Hematopoietic multipotent progenitor cell treated with erythropoietin and hydrocortisone succinate and interleukin-3 and kit ligand, for 6 days (in vitro differentiated cells): ENCODE data around the gene CALHM1.
"Not testable (repeated sequence)": the region's sequence is repeated elsewhere in the genome, so short reads cannot be mapped to it uniquely, and the experiment has no call there.

Experiments
- DNase-seq: peaks from one replicate; pipeline ENCODE4 v3.0.0-alpha.2; 2015

CALHM1 gene

DNA sequence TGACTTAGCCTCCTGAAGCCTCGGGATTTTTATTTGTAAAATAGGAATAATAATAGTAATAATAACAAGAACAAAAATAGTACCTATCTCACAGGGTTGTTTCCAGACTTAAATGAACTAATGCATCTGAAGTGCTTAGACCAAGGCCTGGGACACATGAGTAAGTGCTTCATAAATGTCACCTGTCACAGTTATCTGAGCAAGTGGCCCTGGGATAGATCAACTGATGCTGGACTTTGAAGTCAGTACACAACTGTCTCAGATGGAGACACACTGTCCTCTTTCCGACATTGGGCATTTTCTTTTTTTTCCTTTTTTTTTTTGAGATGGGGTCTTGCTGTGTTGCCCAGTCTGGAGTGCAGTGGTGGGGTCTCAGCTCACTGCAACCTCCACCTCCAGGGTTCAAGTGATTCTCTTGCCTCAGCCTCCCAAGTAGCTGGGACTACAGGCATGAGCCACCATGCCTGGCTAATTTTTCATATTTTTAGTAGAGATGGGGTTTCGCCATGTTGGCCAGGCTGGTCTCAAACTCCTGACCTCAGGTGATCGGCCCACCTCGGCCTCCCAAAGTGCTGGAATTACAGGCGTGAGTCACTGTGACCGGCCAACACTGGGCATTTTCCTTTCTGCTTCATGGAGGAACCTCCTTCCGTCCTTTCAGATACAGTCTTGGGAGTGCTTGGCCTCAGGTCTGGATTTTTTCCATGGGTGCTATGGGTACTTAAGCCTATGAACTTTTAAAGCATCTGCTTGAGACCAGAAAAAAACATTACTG is 28.1 kb upstream of the CALHM1 start:
- not testable (repeated sequence) for DNase-seq

DNA sequence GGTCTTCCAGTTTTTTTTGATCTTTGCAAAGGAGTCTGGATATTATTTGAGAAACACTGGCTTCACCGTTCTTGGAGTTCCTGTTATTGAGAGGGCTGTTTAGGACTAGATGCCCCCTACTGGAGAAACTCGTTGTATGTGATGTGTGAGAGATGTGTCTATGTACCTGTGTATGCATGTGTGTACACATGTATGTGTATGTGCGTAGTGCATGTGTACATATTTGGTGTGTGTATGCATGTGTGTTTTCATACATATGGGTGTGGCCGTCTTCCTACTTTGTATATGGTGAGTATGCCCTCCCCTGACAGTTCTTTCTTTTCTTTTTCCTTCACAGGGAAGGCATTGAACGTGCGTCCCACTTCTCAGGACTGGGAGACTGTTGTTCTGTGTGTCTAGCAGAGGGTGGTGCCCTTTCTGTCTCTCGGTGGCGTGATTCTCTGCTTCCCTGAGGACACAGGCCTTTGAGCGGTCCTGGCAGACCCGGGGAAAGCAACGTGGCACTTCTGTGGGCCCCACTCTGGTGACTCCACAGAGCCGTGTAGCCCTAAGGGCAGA is 23.4 kb upstream of the CALHM1 start:
- peak; percentile 89 for DNase-seq

DNA sequence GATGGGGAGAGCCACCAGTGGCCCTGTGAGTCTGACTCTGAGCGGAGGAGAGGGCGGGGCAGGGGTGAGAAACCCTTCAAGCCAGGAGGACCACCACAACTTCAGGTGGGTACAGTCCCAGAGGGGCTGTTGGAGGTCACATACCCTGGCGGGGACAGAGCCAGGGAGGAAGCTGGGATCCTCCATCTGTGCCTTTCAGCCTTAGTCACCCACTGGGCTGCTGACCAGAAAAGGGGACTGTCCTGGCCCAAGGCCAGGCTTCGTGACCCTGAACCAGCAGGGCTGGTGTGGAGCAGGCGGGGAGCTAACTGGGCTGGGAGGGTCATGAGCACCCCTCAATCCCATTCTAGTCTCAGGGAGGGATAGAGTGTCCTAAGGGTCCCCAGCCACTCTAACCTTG is 21.8 kb upstream of the CALHM1 start:
- DNase-seq: no peak

DNA sequence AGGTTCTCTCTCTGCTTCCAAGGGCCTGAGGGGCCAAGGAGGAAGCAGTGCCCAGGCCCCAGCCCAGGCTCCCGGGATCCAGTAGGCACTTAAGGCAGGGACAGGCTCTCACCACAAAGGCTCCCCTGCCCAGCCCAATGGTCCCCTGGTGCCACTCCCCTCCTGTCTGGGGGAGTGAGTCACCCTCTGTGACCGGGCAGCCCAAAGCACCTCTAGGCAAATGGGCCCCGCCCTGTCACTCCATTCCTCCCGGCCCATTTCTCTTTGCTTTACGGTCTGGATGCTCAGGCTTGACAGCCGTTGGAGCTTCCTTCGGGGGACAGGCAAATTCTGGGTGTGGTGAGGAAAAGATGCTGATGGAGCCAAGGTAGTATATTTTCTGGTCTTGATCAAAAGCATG is 20.4 kb upstream of the CALHM1 start, which contains the start of gene CALHM3:
TSS of gene CALHM3 (minus strand) at position 106 of the 400 bp plus-strand sequence. CDS start 208 bp downstream, outside the sequence.
- no peak for DNase-seq

DNA sequence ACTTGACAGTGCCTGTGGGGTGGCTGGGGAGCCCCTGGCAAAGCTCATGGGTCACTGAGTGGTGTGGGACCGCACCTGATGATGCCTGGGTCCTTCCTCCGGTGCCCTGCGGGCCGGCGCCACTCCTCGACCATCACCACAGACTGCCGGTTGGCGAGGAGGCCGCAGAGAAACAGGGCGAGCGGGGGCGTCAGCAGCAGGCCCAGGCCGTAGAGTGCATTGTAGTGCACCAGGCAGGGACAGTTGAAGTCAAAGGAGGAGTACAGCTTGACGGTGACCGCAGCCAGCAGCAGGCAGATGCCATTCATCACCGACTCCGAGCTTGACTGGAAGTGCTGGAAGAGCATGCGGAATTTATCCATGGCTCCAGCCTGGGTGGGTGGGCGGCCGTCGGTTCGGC is 20.0 kb upstream of the CALHM1 start:
- no peak for DNase-seq

DNA sequence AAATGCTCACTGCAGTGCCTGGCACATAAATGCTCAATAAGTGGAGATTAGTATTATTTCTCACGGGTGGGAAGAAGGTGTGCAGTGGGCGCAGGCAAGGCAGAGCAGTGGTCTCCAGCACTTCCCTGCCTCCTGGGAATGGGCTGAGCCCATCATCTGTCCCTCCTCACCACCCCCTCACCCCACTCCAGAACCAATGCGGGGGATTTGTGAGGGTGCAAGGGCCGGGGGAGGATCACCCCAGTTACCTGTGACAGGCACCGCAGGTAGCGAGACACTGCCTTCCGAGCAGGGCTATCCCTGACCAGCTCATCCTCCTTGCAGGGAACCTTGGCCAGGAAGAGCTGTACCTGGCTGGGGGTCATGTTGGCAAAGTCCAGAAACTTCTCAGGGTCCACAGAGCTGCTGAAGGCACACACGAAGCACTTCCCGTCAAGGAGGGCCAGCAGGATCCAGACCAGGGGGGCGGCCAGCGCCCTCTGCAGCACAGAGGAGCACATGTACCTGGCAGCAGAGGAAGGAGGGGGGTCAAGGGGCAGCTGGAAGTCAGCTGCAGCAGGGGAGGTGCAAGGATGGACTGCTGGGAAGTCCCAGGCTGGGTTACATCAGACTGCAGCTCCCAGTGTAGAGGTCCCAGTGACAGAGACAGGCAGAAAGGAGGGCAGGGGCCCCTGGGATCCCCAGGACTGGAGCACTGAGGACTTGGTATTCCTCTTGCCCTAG is 17.5 kb upstream of the CALHM1 start:
- DNase-seq: peak; percentile 33

DNA sequence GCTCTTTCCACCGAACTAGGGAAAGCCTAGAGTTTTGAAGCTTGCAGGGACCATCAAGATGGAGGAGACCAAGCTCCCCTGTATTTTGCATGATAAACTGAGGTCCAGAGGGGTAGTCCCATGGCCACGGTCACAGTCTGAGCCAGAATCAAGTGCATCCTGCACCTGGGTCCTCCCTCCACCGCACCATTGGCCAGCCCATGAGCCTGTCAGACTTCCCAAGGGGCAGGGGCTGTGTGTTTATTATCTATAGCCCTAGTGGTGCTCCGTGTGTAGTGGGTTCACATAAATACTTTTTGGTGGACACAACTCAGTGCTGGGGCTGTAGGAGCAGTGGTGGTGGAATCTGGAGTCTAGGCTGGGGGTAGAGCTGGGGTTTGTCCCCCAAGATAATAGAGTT is 16.7 kb upstream of the CALHM1 start:
- DNase-seq: no peak

DNA sequence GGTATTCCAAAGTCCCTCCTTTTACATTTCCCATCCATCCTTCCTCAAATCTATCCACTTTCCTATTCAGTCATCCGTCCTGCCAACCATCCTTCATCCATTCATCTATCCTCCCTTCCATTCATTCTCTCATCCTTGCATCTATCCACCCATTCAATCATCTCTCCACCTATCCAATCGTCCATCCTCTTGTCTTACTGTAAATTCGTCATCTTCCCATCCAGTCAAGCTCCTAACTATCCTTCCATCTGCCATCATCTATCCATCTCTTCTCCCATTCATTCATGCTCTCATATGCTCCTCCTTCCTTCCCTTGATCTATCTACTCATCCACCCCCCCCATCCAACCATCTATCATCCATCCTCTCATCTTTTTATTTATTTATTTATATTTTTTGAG is 15.4 kb upstream of the CALHM1 start:
- DNase-seq: no peak

DNA sequence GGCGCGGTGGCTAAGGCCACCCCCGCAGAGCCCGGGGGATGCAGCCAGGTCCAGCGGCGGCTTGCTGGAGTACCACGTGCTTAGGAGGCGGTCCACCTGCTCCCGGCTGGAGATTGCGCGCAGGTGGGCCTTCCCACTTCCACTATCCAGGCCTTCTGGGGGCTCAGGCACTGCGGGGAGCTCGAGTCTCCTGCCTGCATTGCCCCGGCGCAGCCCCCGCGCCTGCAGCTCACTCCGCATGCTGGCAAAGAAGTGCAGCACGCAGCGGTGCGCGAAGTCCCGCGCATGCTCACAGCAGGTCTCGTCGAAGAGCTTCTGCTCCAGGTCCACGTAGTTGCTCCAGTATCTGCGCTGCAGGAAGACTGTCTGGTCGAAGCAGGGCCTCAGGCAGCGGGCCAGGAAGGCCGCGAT is 14.6 kb upstream of the CALHM1 start:
- no peak for DNase-seq

DNA sequence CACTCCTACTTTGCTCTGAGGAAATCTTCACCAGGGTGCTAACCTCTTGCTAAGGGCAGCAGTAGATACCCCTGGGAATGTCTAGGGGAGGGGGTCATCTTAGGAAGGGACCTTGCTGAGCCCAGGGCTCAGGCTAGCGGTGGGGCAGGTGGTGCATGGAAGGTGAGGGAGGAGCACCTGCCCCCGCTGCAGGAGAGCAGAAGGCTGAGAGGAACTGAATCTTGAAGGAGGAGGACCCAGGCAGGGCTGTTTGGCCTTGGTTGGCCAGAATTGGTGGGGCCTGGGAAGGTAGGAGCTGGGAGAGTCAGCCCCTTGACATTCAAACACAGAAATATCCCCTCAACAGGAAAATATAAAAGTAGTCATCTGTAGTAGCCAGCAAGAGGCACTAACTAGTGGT is 13.3 kb upstream of the CALHM1 start:
- DNase-seq: no peak

DNA sequence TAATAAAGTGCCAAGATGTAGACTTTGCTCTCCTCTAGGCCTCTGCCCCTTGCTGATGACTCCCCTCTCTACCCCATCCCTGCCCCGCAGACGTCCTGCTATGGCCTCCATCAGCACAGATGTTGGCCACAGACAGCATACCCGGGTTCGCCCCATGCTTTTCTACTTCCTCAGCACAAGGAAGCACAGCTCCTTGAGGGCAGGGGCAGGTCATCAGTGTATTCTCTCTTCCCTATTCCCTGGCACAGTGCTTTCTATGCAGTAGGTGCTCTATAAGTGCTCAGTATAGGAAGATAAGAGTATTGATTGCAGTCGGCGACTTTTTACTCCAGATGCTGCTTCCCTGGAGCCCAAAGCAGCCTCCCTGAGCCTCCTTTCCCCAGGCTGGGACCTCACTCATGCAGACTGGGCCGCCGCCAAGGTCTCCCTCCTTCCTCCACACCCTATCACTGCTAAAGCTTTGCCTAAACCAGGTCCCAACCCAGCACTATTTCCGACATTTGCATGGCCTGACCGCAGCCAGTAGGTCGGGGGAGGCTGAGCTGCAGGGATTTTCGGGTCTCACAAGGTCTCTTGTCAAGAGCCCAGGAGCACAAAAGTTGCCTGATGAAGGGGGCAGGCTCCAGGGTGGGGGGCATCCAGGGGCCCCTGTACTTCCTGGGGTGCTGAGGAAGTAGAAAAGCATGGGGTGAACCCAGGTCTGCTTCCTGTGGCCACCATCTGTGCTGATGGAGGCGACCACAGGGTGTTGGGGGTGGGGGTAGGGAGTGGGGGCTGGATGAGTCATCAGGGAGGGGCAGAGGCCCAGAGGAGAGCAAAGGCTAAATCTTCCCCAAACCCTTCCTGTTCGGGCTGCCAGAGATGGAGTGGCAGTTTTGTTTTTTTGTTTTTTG is 12.3 kb upstream of the CALHM1 start:
- DNase-seq: peak; percentile 82

DNA sequence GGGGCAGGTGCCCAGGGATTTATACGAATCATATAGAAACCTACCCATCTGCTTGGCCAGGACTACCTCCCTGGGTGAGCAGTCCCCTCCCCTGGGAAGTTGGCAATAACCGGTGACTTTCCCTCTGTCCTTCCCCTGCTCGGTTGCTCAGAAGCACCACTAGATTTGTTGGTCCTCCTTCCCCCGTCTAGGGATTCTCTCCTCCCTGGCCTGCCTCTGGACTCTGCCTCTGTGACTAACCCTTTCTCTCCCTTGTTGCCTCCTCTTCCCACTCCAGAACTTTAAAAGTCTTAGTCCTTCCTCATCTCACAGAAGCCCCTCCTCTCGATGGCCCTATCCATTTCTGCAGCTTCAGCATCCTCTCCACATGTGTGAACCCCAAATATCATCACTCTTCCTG is 10.5 kb upstream of the CALHM1 start:
- no peak for DNase-seq

DNA sequence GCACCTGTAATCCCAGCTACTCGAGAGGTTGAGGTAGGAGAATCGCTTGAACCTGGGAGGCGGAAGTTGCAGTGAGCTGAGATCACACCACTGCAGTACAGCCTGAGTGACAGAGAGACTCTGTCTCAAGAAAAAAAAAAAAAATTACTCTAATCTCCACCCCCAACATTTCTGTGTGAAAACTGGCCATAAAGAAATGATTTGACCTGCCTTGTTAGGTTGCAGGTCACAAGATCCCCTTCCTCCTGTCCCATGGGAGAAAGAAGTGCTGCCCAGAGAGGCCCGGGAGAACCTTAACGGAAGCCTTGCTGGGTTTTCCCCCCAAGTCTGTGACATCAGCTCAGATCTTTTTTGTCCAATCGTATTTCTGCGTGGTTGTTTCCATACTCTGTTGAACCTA is 8.7 kb upstream of the CALHM1 start:
- DNase-seq: no peak

DNA sequence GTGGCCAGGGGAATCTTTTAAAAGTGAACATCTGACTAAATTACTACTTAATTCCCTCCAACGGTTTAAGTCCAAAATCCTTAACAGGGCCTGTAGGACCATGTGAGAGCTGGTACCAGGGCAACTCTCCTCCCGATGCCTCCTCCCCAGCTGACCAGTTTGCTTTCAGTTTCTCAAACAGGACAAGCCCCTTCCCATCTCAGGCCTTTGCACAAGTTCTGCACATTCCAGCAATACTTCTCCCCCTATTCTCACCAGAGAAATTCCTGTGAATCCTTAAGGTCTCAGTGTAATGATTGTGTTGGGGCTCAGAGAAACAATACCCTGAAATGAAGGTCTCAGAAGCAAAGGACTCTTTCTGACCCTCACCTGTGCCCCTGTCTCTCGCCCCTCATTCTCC is 8.0 kb upstream of the CALHM1 start:
- DNase-seq: no peak

DNA sequence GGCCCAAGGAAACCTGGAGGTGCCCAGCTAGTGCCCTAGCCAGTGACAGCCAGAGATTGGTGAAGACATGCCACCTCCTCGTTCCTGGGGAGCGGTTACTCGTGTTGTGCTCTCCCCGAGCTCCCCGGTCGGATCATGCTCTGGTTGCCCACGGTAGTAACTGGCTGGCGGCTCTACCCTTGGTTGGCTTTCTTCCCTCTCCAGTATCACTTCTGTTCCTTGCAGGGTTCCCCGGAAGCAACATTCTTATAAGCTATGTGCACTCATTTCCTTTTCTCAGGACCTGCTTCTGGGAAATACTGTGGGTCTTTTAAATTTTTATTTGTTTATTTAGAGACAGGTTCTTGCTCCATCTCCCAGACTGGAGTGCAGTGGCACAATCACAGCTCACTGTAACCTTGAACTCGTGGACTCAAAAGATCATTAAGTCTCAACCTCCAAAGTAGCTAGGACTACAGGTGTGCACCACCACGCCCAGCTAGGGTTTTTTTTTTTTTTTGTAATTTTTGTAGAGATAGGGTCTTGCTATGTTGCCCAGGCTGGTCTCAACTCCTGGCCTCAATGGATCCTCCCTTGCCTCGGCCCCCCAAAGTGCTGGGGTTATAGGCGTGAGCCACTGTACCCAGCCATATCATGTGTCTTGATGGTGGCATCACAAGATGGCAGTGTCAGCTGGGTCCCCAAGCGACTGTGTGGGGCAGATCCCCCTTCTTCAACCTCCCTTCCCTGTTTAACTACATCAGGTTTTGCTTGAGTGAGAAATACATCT is 6.9 kb upstream of the CALHM1 start:
- DNase-seq: no peak

DNA sequence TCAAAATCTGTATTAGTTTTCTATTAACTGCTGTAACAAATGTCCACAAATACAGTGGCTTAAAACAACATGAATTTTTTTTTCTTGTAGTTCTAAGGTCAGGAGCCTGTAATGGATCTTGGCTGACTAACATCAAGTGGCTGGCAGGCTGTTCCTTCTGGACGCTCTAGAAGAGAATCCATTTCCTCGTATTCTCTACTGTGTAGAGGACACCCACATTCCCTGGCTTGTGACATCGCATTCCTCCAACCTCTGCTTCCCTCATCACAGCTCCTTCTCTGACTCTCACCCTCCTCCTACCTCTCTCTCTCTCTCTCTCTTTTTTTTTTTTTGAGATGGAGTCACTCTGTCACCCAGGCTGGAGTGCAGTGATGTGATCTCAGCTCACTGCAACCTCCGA is 4.8 kb upstream of the CALHM1 start:
- DNase-seq: no peak

DNA sequence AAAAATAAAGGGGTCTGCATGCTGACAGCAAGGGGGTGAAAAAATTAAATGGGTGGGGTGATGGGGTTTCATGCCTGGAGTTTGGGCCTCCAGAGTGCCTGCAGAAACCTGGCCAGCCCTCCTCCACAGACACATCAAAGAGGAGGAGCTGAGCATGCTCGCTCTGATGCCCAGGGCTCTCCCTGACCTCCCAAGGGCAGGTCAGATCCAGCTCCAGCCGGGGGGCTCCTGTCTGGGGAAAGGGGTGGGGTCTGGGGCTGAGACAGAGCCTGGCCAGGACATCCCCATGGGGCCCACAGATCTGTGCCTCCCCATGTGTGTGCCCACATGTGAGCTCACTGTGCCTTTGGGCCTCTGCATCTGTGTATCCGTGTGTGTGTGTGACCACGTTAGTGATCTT is 915 bp upstream of the CALHM1 start:
- DNase-seq: no peak

DNA sequence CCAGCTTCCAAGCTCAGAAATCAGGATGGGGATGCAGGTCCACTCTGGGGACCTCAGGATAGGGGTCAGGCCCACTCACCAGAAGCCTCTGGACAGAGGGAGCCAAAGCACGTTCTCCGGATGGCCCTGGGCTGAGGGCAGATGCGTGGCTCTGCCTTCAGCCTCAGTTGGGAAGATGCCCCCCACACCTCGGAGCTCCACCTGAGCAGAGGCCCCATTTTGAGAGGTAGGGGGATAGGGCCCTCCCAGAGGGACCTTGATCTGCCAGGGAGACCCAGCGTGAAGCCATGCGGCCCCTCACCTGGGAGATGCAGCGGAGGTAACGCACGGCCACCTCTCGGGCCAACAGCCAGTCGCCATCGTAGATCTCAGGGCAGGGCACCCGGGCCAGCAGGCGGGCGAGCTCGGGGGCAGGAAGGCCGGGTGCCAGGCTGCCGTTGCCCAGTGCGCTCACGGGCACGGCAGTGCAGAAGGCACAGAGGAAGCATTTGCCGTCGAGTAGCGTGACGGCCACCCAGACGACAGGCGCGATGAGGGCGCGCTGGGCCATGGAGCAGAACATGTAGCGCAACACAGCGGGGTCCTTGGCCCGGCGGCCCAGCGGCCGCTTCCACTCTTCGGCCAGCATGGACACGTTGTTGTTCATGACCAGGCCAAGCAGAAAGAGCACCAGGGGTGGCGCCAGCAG is 660 bp downstream of the CALHM1 start:
- no peak for DNase-seq

DNA sequence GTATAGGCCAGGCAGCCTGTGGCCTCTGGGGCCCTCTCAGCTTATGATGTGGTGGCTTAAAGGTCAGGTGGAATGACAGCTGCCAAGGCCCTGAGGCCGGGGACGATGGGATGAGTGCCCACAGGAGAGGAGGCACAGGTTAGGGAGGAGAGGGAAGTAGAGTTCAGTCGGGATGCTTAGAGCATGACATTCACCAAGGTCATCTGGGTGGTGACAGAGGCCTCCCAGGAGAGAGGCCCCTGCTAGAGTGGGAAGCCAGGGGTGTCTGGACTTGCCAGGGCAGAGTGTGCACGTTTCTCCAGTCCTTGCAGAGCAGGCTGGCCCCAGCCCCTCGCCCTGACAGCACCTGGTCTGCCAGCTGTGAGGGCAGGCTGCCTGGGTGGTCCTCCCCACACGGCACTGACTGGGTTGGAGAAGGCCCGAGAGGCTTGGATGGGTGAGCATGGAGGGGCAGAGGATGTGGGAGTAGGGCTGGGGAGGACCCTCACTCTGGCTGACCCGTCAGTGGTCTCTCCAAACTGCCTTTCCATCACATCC is 1.5 kb downstream of the CALHM1 start:
- DNase-seq: no peak

DNA sequence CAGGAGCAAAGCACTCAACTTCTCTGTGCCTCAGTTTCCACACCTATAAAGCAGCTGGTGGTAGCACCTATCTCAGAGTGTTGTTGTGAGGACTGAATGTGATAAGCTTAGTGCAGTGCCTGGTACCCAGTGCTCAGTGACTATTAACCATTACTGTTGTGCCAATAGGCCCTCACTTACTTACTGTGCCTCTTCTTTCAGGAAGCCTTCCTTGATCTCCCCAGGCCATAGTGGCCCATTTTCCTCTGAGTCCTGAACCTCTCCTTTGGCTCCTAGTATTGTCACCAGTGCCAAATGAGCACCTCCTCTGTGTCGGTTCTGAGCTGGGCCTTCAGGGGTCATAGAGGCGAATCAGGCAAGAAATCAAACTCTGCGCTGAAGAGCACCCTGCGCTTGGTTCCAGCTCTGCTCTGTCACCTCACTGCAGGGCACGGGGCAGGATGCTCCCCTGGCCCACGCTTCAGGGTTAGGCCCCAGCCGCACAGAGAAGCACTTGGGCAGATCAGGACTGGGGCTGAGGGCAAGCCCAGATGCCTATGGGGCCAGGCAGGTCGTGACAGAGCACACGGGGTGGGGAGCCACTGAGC is 2.5 kb downstream of the CALHM1 start:
- no peak for DNase-seq

DNA sequence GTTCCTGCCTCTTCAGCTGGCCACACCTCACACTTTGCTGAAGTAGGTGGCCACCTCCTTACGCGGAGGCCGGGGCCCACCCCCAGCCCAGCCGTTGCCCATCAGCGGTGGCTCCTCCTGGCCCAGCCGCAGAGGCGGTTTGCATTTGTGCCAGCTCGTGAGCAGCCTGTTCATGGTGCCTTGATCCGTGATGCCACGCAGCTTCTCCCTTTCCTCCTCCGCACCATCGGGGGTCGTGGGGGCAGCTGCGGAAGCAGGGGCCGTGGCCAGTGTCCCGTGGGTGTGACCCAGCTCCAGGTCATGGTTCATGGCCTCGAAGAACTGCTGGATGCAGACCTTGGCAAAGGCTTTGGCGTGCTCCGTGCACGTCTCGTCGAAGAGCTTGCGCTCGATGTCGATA is 3.5 kb downstream of the CALHM1 start:
- no peak for DNase-seq
